Measurements from ENCODE around the gene SP3.

- TF ChIP-seq CTCF (IDR thresholded peaks at IDR 0.05) (no peak), POLR2A (IDR thresholded peaks at IDR 0.05) (no peak)
These were observed 88.2 kb downstream of the SP3 start for GRCh38 chr2:173876833-173877413.

Data from body of pancreas (tissue), 4 donors.